ENCODE results near the gene CLEC18C. TPM values are rescaled to one million over a fixed set of nuclear protein-coding genes. Genes with fewer than 3 reads are reported as not detected.
"Not testable (repeated sequence)": the region's sequence is repeated elsewhere in the genome, so short reads cannot be mapped to it uniquely, and the experiment has no call there.

Gene CLEC18C
- polyA plus RNA-seq, 1 of the 3 experiments (the other 2 are of a cell fraction) = 0.08 TPM

GRCh38 chr16:70200063-70200462 lies 26.5 kb downstream of the CLEC18C start:
- POLR2A ChIA-PET; H3K27ac ChIP-seq (ENCODE audit: low read depth in 2 of 2, low read length in 1 of 2); H3K4me2 ChIP-seq; H3K27me3 ChIP-seq (ENCODE audit: insufficient read depth); H3K4me3 ChIP-seq (ENCODE audit: low read depth in 2 of 2, low read length in 1 of 2); H3K36me3 ChIP-seq (replicated peaks in 1 of 2; ENCODE audit: control insufficient read depth in 1 of 2, insufficient read depth in 2 of 2, low read length in 1 of 2); H3F3A ChIP-seq (replicated peaks; ENCODE audit: insufficient read depth); CTCF ChIA-PET; H4K20me1 ChIP-seq (ENCODE audit: insufficient read depth); H3K9me3 ChIP-seq; H3K79me2 ChIP-seq (ENCODE audit: insufficient read depth); H2AFZ ChIP-seq (ENCODE audit: low read depth); H3K9ac ChIP-seq; DNase-seq; H3K4me1 ChIP-seq (ENCODE audit: control insufficient read depth in 1 of 2, insufficient read depth in 2 of 2, low read depth in 1 of 2, low read length in 1 of 2); H3K9me2 ChIP-seq: not testable (repeated sequence)
- WGBS (ENCODE audit: low lambda C conversion rate) = 78% methylated on average over 8 of the region's 8 CpGs

DNA sequence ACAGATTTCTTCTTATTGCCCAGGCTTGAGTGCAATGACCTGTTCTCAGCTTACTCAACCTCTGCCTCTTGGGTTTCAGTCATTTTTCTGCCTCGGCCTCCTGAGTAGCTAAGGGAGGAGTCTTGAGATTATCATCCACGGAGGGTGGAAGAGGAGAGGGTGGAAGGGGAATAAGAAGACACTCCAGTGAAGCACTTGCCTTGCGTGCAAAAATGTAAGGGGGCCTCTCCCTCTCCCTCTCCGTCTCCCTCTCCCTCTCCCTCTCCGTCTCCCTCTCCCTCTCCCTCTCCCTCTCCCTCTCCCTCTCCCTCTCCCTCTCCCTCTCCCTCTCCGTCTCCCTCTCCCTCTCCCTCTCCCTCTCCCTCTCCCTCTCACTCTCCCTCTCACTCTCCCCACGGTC lies 29.9 kb downstream of the CLEC18C start:
- H3K9me3 ChIP-seq; H4K20me1 ChIP-seq (ENCODE audit: insufficient read depth); H3K9me2 ChIP-seq; H3K27me3 ChIP-seq (ENCODE audit: insufficient read depth); H3F3A ChIP-seq (replicated peaks; ENCODE audit: insufficient read depth); H3K79me2 ChIP-seq (ENCODE audit: insufficient read depth); H3K4me3 ChIP-seq (ENCODE audit: low read depth in 2 of 2, low read length in 1 of 2); H3K4me1 ChIP-seq (ENCODE audit: control insufficient read depth in 1 of 2, insufficient read depth in 2 of 2, low read depth in 1 of 2, low read length in 1 of 2); POLR2A ChIA-PET; H3K4me2 ChIP-seq; DNase-seq; H3K36me3 ChIP-seq (replicated peaks in 1 of 2; ENCODE audit: control insufficient read depth in 1 of 2, insufficient read depth in 2 of 2, low read length in 1 of 2); H2AFZ ChIP-seq (ENCODE audit: low read depth); CTCF ChIA-PET; H3K9ac ChIP-seq; H3K27ac ChIP-seq (ENCODE audit: low read depth in 2 of 2, low read length in 1 of 2): not testable (repeated sequence)
- WGBS (ENCODE audit: low lambda C conversion rate) = 91% methylated on average over 6 of the region's 7 CpGs

GRCh38 chr16:70204010-70204409 lies 30.4 kb downstream of the CLEC18C start:
- H3K9me3 ChIP-seq; H3K36me3 ChIP-seq (replicated peaks in 1 of 2; ENCODE audit: control insufficient read depth in 1 of 2, insufficient read depth in 2 of 2, low read length in 1 of 2); DNase-seq; H3K9me2 ChIP-seq; H3K9ac ChIP-seq; H3K27ac ChIP-seq (ENCODE audit: low read depth in 2 of 2, low read length in 1 of 2); POLR2A ChIA-PET; H2AFZ ChIP-seq (ENCODE audit: low read depth); H3F3A ChIP-seq (replicated peaks; ENCODE audit: insufficient read depth); H3K4me3 ChIP-seq (ENCODE audit: low read depth in 2 of 2, low read length in 1 of 2); H3K4me2 ChIP-seq; CTCF ChIA-PET; H3K4me1 ChIP-seq (ENCODE audit: control insufficient read depth in 1 of 2, insufficient read depth in 2 of 2, low read depth in 1 of 2, low read length in 1 of 2); H4K20me1 ChIP-seq (ENCODE audit: insufficient read depth); H3K79me2 ChIP-seq (ENCODE audit: insufficient read depth); H3K27me3 ChIP-seq (ENCODE audit: insufficient read depth): not testable (repeated sequence)
- WGBS (ENCODE audit: low lambda C conversion rate) = 95% methylated on average over 4 of the region's 29 CpGs

GRCh38 chr16:70204668-70205405 lies 31.2 kb downstream of the CLEC18C start:
- H3K9me3 ChIP-seq; H3K4me1 ChIP-seq (ENCODE audit: control insufficient read depth in 1 of 2, insufficient read depth in 2 of 2, low read depth in 1 of 2, low read length in 1 of 2); H3K9me2 ChIP-seq; H3F3A ChIP-seq (replicated peaks; ENCODE audit: insufficient read depth); DNase-seq; H3K36me3 ChIP-seq (replicated peaks in 1 of 2; ENCODE audit: control insufficient read depth in 1 of 2, insufficient read depth in 2 of 2, low read length in 1 of 2); H3K27ac ChIP-seq (ENCODE audit: low read depth in 2 of 2, low read length in 1 of 2); H3K4me3 ChIP-seq (ENCODE audit: low read depth in 2 of 2, low read length in 1 of 2); H2AFZ ChIP-seq (ENCODE audit: low read depth); H3K9ac ChIP-seq; H3K79me2 ChIP-seq (ENCODE audit: insufficient read depth); CTCF ChIA-PET; H4K20me1 ChIP-seq (ENCODE audit: insufficient read depth); H3K4me2 ChIP-seq; POLR2A ChIA-PET; H3K27me3 ChIP-seq (ENCODE audit: insufficient read depth): not testable (repeated sequence)
- no CpG with 5 or more reads among the region's 46 CpGs for whole genome bisulfite sequencing (ENCODE audit: low lambda C conversion rate)

DNA sequence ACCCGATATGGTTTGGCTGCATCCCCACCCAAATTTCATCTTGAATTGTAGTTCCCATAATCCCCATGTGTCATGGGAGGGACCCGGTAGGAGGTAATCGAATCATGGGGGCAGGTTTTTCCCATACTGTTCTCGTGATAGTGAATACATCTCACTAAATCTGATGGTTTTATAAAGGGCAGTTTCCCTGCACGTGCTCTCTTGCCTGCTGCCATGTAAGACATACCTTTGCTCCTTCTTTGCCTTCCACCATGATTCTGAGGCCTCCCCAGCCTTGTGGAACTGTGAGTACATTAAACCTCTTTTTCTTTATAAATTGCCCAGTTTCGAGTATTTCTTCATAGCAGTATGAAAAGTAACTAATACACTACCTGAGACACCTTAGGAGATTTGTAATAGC lies 32.8 kb downstream of the CLEC18C start:
- H3K4me1 ChIP-seq (ENCODE audit: control insufficient read depth in 1 of 2, insufficient read depth in 2 of 2, low read depth in 1 of 2, low read length in 1 of 2); H3K79me2 ChIP-seq (ENCODE audit: insufficient read depth); H3K9me3 ChIP-seq; H3K9ac ChIP-seq; H3F3A ChIP-seq (replicated peaks; ENCODE audit: insufficient read depth); H3K27me3 ChIP-seq (ENCODE audit: insufficient read depth); H3K4me2 ChIP-seq; H2AFZ ChIP-seq (ENCODE audit: low read depth); POLR2A ChIA-PET; H3K4me3 ChIP-seq (ENCODE audit: low read depth in 2 of 2, low read length in 1 of 2); H3K9me2 ChIP-seq; CTCF ChIA-PET; H3K27ac ChIP-seq (ENCODE audit: low read depth in 2 of 2, low read length in 1 of 2); H3K36me3 ChIP-seq (replicated peaks in 1 of 2; ENCODE audit: control insufficient read depth in 1 of 2, insufficient read depth in 2 of 2, low read length in 1 of 2); H4K20me1 ChIP-seq (ENCODE audit: insufficient read depth); DNase-seq: not testable (repeated sequence)
- 96% methylated on average over 4 of the region's 6 CpGs for WGBS (ENCODE audit: low lambda C conversion rate)

DNA sequence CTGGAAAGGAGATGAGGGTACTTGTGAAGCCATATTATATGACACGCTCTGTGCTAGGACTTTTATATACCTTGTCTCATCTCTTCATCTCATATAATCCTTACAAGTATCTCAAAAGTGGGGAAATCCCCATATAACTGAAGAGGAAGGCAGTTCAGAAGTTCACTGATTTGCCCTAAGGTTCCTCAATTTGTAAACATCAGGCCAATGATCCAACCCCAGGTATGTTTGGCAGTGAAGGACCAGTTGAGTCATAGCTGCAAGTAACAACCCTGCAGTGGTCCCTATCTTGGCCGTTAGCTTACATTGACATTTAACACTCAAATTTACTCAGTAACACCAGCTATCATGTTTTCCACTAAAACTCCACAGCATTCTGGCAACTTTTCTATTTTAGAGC lies 45.0 kb downstream of the CLEC18C start:
- CTCF ChIA-PET; H3K27ac ChIP-seq (ENCODE audit: low read depth in 2 of 2, low read length in 1 of 2); H4K20me1 ChIP-seq (ENCODE audit: insufficient read depth); H3K4me1 ChIP-seq (ENCODE audit: control insufficient read depth in 1 of 2, insufficient read depth in 2 of 2, low read depth in 1 of 2, low read length in 1 of 2); H3F3A ChIP-seq (replicated peaks; ENCODE audit: insufficient read depth); H3K27me3 ChIP-seq (ENCODE audit: insufficient read depth); H3K4me3 ChIP-seq (ENCODE audit: low read depth in 2 of 2, low read length in 1 of 2); H3K9ac ChIP-seq; POLR2A ChIA-PET; H3K9me2 ChIP-seq; H3K79me2 ChIP-seq (ENCODE audit: insufficient read depth); H2AFZ ChIP-seq (ENCODE audit: low read depth); DNase-seq; H3K9me3 ChIP-seq; H3K4me2 ChIP-seq: not testable (repeated sequence)
- peaks cover 6 to 11% of the 10 kb centered on the region in 2 experiments for H3K36me3 ChIP-seq (replicated peaks in 1 of 2; ENCODE audit: control insufficient read depth in 1 of 2, insufficient read depth in 2 of 2, low read length in 1 of 2)
- 75% methylated on average over 2 of the region's 2 CpGs for WGBS (ENCODE audit: low lambda C conversion rate)

Measured in SK-N-SH (cell line).